DND-41 (cell line): ENCODE data around the gene WDR36.

ENCODE experiments used
- CTCF ChIP-seq: IDR thresholded peaks from 2 replicates; pipeline ENCODE4 v1.5.1; 2012; ENCODE audit warnings: borderline replicate concordance, low read length, moderate library complexity, mild to moderate bottlenecking; ENCODE audit not compliant: poor library complexity, severe bottlenecking; ENCODE audit errors: extremely low read depth
- EZH2 ChIP-seq: IDR thresholded peaks from 3 replicates; pipeline ENCODE4 v1.6.1; 2012; ENCODE audit warnings: borderline replicate concordance, low read depth, mild to moderate bottlenecking, moderate library complexity, low read length, inconsistent platforms; ENCODE audit not compliant: severe bottlenecking

GRCh38 chr5:111058064-111058463 lies 34.1 kb upstream of the WDR36 start:
- TF ChIP-seq EZH2 (no peak), CTCF (no peak)
